ENCODE results near the gene TSPAN15.

TSPAN15 gene

DNA sequence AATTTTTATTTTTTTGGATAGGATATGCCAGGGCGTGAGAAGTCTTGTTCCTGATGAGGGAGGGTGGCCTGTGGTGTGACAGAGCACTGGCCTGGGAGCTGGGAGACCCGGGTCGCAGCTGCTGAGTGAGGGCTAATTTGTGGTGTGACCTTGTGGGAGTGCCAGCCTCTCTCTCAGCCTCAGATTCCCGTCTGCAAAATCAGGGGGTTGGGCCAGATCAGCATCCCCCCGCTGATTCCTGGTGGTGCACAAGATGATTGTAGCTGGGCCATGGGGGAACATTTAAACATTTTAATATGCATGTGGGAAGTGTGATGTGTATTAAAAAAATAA, 14.9 kb downstream of the TSPAN15 start:
- DNase-seq (ENCODE audit: low read depth) = no peak

GRCh38 chr10:69466689-69467088, 15.4 kb downstream of the TSPAN15 start:
- DNase-seq (ENCODE audit: low read depth) = no peak

GRCh38 chr10:69467928-69468750, 16.9 kb downstream of the TSPAN15 start:
- DNase-seq (ENCODE audit: low read depth) = no peak

- DNase-seq (ENCODE audit: low read depth) = no peak
Observed at GRCh38 chr10:69468751-69469089, 17.5 kb downstream of the TSPAN15 start.

DNA sequence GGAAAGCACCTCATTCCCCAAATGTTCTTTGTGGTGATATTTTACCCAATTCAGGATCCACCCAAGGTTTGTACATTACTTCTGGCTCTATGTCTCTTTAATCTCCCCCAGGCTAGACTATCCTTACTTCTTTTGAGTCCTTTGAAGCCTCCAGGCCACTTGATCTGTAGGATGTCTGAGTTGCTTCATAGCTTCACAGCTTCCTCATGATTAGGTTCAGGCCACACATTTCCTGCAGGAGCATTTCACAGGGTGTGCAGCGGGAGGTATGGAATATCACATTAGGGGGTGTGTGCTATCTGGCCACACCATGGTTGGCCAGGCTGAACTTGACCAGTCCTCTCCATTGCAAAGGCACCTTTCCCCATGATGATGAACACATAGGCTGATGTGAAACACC, 18.7 kb downstream of the TSPAN15 start:
- DNase-seq (ENCODE audit: low read depth) = no peak

GRCh38 chr10:69470463-69471384, 19.5 kb downstream of the TSPAN15 start:
- DNase-seq (ENCODE audit: low read depth) = no peak

DNA sequence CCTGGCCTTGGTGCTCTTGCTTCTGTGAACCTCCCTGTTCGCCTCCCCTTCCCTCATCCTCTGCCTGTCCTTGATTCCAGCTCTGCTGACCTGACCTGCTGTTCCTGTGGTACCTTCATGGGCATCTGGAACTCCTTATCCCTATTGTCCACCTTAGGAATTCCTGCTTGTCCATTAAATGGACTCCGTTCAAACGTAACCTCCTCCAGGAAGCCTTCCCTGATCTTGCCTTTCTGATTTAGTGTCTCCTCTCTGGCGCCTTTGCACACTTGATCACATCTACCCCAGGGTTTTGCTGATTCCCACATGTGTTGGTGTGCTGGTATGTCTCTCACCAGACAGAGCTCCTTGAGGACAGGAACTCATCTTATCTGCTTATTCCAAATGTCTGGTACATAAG, 20.9 kb downstream of the TSPAN15 start:
- DNase-seq (ENCODE audit: low read depth) = no peak

- peak; percentile 51 for DNase-seq (ENCODE audit: low read depth)
Observed at GRCh38 chr10:69472544-69472943, 21.3 kb downstream of the TSPAN15 start.

- no peak for DNase-seq (ENCODE audit: low read depth)
Observed at GRCh38 chr10:69473304-69473990, 22.2 kb downstream of the TSPAN15 start.

- DNase-seq (ENCODE audit: low read depth) = peak; percentile 84
Observed at GRCh38 chr10:69474742-69475432, 23.6 kb downstream of the TSPAN15 start.

DNA sequence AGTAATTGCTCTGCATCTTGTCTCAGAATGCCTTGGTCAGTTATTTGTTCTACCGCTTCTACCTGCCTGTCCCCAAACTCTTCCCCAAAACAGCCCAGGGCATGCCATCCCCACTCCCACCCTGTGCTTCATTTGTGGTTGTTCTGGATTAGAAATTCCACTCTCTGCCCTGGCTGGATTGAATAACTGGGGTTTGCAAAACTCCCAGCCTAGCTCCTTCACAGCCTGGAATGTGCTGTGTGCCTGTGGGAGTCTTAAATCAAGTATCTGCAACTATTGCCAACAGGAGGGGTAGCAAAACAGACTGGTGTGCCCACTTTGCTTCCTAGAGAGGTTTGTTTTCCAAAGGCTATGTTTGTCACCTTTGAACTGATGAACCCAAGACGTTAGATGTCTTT, 24.2 kb downstream of the TSPAN15 start:
- DNase-seq (ENCODE audit: low read depth) = peak; percentile 22

DNA sequence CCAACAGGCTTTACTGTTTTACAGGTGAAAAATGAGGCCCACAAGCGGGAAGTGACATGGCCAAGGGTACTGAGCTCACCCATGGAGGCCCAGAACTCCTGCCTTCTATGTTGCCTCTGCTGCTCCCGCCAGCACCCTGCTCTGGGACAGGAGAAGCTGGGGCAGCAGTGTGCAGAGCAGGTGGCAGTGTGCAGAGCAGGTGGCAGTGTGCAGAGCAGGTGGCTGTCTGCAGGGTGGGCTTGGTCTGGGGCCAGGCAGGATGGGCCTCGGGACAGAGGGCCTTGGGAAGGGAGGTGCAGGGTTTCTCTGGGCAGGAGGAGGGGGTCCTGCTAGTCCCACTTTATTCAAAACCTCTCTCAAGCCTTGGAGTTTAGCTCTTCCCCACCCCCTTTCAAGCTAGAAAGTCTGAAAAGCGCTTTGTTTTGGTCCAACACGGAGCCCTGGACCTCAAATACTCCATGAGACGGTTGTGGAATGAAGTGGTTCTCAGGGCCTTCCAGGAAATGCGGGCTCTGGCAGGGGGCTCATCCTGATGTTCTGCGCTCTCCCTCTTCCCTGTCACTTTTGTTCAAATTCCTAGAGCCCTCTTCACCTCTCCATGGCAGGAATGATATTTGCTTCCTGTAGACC, 26.8 kb downstream of the TSPAN15 start:
- DNase-seq (ENCODE audit: low read depth) = no peak

DNA sequence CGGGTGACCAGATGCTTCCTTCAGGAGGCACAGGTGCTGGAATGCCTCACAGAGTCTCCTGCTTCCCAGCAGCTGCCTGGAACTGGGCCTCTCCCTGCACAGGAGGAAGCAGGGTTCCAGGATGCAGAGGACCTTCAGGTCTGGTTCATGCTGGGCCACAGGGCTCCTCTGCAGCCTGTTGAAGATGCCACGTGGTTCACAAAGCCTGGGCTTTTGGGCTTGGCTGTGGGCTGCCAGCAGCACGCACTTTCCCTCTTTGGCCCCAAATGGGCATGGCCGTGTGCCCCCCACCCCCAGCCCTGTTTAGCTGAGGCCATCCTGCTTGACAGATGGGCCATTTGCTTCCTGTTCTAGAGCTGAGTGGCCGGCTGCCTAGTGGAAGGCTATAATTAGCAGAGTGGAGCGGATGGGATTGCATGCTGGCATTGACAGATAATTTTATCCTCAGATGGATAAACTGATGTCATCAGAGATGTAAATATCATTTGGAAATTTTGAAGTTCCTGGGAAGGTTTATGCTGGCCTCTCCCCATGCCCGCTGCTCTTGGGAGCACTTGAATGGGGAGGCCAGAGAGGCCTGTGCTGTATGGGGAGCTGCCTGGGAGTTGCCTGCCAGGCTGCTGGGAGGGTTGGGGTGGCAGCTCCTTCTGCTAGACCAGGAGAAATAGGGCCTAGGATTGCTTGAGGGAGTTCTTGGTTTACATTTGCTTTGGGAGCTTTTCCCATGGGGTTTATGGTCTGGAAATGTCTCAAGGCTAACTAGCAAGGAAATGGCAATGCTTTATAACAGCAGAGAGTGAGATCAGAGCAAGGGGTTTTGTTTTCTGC, 28.2 kb downstream of the TSPAN15 start:
- DNase-seq (ENCODE audit: low read depth) = peak; percentile 22

DNA sequence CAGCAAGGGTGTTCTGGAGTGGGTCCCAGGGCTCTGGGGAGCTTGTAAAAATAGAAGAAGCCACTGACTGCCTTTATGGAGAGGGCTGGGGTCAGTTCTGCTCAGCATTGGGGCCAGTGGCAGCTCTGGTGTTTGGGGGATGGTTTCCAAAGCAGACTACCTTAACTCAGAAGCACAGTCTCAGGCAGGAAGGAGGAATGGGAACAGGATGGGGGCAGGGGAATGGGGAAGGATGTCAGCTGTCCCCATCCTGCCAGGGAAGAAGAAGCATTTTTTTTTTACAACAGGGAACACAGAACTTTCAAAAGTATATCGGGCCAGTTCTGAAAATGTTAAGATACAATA, 28.8 kb downstream of the TSPAN15 start:
- no peak for DNase-seq (ENCODE audit: low read depth)

GRCh38 chr10:69481305-69481704, 30.0 kb downstream of the TSPAN15 start:
- no peak for DNase-seq (ENCODE audit: low read depth)

GRCh38 chr10:69481811-69482524, 30.7 kb downstream of the TSPAN15 start:
- DNase-seq (ENCODE audit: low read depth) = no peak

GRCh38 chr10:69483963-69484362, 32.7 kb downstream of the TSPAN15 start:
- DNase-seq (ENCODE audit: low read depth) = no peak

GRCh38 chr10:69484736-69485135, 33.5 kb downstream of the TSPAN15 start:
- no peak for DNase-seq (ENCODE audit: low read depth)

DNA sequence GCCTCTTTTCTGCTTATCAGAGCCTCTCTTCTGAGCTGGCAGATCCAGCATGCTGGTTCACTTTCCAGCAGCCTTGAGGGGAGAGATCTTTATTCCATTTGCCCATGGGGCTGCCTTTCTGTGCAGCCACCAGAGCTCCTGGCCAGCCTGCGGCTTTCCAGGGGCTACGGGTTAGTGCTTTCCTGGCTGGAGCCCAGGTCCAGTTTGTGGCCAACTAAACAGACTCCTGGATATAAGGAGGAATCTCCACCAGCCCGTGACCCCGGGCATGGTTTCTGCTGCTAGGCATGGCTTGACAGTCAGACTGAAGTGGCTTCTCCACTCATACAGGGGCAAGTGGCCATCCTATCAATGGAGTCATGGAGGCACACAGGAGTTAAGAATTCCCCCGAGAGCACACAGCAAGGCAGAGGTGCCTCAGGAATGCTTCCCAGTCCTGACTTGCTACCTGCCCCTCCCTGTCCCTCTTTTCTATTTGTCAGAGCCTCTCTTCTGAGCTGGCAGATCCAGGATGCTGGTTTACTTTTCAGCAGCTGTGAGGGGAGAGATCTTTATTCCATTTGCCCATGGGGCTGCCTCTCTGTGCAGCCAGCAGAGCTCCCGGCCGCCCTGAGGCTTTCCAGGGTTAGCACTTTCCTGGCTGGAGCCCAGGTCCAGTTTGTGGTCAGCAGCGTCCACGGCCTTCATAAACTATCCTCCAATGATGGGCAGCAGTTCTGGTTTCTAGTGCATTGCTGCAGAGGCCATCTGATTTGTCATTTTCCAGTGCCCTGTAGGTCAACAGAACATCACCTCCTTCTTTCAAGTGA, 35.9 kb downstream of the TSPAN15 start:
- DNase-seq (ENCODE audit: low read depth) = no peak

Measured in GM04503 (cell line).